Stimulated activated CD8-positive, alpha-beta memory T cell treated with anti-CD3 and anti-CD28 coated beads, Interleukin-15, amount 100 ng/mL, for 4 hours (primary cell): ENCODE data around the gene PRKCE.

ENCODE experiments used
- DNase-seq, 2 donors: peaks; one replicate each; pipeline ENCODE4 v3.0.0-alpha.2; 2020; ENCODE audit warnings: low read depth in 2 of 2

Gene PRKCE

DNA sequence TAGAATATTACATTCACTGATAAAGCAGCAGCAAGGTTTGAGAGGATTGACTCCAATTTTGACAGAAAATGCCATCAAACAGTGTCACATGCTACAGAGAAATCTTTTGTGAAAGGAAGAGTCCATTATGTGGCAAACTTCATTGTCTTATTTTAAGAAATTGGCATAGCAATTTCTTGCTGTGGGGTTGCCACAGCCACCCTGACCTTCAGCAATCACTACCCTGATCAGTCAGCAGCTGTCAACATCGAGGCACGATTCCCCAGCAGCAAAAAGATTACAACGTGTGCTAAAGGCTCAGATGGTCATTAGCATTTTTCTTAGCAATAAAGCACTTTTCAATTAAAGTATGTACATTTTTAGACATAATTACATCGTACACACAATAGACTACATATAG is 74.7 kb downstream of the PRKCE start:
- no peak for DNase-seq

DNA sequence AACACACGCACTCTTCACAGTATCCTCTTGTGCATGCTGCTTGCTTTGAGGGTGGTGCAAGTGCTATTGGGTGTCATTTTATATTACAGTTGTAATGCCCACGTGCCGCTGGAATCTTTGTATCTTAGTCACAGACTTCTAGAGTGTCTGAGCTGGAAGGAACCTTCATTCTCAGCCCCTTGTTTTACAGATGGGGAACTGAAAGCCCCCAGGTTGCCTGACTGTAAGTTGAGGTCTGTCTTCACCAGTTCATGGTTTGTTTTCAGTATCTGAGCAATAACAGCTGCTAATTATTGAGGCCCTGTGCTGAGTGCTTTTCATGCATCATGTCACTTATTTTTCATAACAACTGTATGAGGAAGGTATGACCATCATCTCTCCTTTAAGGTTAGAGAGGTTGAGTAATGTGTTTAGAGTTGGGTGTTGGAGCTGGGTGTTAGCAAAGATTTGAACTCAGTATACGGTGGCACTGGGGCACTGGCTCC is 77.0 kb downstream of the PRKCE start:
- no peak for DNase-seq

DNA sequence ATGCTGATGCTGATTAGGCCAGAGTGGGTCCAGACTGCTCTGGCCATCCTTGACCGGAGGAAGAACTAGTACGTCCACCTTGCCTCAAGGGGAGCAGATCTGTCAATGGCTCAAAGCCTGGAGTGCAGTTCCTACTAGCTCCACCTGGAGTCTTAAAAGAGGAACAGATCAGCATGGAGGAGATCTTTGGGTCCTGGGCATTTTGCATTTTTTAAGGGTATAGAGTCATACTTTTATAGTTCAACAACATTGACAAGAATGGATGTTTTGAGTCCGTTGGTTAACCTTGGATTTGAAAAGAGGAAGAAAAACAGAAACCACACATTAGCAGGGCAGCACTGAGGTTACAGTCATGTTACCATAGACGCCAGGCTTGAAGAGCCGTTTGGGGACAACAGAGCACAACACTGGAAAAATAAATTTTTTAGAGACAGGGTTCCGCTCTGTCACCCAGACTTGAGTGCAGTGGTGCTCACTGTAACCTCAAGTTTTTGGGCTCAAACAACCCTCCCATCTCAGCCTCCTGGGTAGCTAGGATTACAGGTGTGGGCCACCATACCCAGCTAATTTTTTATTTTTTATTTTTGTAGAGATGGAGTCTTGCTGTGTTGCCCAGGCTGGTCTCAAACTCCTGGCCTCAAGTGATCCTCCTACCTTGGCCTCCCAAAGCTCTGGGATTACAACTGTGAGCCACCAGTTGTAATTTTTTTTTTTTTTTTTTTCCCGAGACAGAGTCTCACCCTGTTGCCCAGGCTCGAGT is 78.5 kb downstream of the PRKCE start:
- no peak for DNase-seq

DNA sequence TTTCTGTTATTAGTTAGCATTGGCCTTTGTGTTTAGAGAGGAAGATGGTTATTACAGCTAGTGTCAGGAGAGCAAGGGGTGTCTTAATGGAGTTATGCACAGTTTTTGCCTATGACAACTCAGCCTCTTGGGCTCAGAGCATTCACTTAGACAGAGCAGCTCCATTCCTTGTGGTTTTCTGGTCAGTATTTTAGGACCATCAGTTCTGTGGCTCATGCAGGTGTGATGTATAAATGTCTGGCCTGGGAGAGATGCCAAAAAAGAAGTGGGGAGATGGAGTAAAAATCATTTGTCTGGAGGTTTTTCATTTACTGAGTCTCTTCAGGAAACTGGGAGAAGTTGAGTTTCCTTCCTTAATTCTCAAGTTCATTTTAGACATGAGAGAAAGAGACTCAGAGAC is 79.7 kb downstream of the PRKCE start:
- no peak for DNase-seq

DNA sequence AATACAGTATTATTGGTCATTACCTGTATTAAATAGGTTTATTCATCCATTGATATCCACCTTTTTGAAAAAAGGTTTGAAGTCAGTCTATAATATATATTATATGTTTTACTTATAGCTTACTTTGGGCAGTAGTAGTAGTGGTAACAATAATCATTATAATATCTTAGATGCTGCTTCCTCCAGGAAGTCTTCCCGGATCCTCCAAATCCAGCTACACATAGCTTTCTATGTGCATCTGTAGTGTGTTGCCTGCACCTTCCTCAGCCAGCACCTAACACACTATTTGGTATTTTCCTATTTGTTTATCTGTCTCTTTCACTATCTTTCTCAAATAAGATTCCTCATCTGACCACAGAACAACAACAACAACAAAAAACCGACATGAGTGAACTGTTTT is 81.0 kb downstream of the PRKCE start:
- no peak for DNase-seq

DNA sequence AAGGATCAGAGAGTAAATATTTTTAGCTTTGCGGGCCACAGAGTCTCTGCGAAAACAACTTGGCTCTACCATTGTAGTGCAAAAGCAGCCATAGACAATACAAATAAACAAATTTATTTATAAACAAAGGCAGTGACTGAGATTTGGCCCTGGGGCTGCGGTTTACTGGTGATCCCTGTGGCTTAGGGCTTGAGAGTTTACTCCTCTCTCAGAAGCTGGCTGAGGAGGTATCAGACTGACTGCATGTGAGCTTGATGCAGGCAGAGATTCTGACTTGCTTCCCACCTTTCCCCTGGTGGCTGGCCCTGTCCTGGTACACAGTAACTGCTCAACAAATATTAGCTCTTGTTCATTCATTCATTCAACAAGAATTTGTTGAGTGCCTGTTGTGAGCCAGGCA is 81.5 kb downstream of the PRKCE start:
- DNase-seq, result no peak

DNA sequence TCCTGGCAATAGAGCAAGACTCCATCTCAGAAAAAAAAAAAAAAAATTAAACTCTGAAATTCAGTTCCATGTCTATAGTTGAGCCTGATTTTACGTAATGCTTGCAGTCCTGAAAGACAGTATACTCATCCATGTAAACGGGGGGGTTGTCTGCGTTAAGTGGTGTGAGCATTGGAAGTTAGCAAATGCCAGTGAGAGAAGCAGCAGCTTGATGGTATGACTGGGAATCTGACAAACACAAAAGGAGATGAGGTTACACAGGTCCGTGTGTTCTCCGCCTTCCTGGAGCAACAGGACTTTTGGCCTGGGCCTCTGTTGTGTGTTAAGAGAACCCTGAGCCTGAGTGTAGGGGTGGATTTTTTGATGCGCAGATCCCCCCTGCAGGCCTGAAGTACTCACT is 82.9 kb downstream of the PRKCE start:
- DNase-seq, result no peak

DNA sequence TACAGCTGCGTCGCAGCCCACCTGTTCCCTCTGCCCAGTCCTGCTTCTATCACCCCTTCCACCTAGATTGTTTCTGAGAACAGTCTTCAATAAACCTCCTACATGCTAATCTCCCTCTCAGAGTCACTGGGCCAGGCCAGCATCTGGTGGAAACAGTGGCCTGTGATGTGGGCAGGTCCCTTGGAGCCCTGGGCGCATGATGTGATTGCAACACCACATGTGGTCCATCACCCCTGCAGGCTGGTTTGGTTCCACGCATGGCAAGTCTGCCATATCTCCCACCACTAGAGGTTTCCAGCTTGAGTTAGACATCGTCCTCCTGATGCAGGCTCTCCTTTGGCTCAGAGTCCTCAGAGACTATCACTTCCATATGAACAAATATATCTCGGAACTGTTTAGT is 83.5 kb downstream of the PRKCE start:
- no peak for DNase-seq

DNA sequence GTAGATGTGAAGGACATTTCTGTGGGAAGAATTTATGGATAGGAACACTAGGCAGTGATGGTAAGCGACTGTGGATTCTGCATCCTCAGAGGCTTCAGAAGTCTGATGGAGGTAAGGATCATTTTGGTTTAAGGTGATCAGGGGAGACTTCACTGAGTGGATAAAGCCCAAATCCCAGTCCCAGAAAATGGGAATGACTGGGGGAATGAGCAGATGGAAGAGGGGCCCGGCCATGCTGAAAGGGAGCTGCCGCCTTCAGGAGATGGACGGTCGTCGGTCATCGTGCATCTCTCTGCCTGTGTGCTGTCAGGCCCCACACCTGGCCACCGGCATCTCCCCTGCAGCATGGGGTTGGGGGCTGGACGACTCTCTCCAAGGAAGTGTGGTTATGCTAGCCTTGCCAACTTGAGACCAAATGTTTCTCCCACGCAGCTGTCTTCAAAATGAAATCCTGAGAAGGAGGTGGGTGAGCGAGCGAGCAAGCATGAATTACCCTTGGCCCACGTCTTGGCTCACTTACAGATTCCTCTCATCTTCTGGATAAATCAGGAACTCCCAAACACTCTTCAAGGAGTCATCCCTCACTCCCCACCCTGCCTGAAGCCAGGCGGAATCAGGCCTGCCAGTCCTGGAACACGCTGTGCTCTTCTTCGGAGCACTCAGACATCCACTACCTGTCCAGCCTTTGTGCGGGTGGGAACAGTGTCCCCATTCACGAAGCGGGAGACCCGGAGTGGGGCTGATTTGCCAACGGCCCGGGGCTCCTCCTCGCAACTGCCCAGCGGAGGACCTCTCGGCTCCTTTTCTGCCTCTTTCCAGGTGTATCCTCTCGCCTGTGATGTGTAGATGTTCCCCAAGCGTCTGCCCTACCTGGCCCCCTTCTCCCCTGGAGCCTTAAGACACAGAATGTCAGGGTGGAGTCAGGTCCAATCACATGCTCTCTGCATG is 85.6 kb downstream of the PRKCE start:
- DNase-seq, result no peak

DNA sequence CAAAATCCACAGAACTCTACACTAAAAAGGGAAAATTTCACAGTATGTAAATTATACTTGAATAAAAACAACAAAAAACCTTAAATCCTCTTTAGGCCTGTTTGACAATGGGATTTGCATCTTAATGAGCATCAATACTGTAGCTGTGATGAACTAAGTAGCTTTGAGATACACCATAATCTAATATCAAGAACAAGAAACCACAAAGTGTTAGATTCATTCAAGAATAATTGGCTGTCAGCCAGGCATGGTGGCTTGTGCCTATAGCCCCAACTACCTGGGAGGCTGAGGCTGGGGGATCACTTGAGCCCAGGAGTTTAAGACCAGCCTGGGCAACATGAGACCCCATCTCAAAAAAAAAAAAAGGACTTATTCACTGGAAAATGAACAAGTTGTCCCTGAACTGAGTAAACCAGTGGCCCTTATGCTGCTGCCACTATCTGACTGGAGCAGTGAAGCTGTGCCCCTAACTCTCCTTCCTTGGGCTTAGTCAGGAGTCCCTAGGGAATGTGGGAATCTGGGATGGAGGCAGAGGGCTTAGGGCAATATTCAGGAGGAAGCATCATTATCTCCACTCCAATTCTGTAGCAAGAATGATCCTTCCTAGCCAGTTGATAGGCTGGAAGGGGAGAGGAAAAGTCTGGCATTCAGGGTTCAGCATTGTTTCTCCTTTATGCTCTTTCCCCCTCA is 88.5 kb downstream of the PRKCE start:
- no peak for DNase-seq

DNA sequence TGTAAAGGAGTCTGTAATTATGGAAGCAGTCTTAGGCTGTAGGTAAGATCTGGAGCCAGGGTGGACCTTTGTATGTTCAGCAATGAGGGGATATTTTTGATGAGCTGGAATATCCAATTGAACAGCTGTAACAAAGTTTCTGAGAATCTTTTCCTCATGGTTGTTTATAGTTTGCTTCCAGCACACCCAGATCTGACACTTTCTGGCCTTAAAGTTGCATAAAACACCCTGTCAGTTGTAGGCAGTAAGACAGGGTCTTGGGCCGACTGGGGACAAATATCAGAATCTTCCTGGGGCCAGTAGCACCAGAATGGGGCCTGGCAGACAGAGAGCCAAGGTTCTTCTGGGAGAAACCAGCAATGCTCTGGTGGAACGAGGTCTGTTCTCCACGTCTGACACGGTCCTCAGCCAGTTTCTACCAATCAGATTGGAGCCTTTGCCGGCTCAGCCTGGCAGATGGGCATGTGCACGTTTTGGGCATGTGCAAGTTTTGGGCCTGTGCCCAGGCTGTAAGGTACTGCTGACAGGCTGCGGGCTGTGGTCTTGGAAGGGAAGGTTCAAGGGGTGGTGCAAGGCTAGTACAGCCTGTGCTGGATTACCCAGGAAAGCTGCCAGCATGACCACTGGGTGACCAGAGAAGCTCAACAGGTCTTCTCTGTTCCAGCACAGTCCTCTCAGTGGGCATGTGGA is 89.8 kb downstream of the PRKCE start:
- no peak for DNase-seq

DNA sequence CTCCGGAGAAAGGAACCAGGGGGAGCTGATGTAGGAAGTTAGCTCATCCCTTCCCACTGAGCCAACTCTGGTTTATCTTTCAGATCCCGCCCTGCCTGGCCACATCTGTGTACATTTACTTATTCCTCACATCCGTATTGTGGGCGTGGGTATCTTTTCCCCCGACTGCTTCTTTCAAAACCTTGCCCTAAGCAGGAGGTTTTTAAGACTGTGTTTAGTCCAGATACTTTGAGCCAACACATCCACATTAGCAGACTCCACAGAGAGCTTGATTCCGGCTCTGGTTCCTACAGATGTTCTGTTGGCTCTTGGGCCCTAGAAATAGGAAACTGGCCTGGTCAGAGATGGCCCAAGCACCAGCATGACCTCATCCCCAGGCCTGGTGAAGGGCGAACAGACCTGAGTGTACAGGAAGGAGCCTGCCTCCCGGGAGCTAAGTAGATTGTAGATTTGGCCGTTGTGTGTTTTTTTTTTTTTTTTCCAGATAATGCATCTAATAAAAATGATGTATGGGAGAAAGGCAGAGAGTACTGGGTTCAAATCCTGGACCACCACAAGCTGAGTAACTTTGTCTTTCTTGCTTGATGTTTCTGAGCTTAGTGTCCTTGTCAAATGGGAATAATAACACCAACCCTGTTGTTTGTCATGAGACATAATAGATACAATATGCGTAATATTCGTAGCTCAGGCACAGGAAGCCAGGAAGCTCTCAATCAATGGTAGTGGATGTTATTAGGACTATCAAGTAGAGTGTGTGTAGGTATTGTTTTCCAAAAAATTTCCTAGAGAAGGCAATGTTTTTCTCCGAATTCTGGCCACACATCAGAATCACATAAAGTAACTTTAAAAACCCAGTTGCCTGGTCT is 92.3 kb downstream of the PRKCE start:
- DNase-seq, result no peak

DNA sequence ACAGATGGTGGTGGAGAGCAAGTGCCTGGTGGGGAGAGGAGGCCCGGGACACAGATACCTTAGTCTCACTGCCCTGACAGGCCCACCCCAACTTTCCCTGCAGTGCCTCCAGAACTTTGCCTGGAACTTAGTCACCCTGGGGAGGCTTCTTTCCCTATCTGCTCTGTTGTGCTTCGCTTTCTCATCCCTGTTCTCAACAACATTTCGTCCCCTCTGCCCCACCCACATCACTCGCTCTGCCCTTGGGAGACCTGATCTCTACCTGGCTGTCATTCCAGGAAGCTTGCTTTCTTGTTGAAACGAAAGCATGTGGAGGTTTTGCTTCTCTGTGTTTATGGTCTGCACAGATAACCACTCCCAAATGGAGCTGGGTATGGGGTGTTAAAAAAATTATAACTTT is 93.8 kb downstream of the PRKCE start:
- no peak for DNase-seq

DNA sequence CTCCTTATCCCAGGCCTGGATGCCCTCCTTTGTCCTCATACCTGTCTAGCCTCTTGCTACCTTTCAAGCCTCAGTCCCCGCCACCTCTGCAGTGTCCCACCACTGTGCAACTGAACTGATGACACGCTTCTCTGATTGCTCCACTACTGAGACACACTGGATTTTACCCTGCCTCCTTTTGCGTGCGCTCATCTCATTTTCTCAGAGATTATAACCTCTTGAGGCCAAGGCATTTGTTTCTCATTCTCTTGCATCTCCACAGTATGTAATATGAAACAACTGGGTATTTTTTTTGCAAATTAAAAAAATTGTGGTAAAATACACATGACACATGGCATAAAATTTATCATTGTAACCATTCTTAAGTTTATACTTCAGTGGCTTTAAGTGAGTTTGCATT is 95.4 kb downstream of the PRKCE start:
- DNase-seq, result no peak

DNA sequence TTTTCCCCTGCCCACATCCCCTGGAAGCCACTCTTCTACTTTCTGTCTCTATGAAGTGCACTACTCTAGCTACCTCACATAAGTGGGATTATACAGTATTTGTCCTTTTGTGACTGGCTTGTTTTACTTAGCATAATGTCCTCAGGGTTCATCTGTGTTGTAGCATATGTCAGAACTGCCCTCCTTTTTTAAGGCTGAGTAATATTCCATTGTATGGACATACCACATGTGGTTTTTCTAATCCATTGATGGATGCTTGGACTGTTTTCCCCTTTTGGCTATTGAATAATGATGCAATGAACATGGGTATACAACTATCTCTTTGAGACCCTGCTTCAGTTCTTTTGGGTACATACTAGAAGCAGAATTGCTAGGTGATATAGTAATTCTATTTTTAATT is 95.9 kb downstream of the PRKCE start:
- DNase-seq, result no peak

DNA sequence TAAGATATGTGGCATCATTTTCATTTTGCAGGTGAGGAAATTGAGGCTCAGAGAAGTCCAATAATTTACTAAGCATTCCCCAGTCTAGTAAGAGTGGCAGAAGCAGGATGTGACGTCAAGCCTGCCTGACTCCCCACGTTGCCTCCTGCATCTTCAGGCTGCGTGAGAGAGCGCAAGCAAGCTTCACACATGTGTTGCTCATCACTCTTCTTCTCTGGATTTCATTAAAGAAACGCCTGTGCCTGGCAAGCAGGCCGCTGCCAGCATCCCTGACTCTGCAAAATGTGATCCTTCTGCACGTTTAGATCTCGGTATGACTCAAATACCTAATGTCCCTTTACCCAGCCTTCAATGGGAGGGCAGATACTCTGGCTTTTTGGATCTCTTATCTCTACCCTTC is 96.8 kb downstream of the PRKCE start:
- no peak for DNase-seq

DNA sequence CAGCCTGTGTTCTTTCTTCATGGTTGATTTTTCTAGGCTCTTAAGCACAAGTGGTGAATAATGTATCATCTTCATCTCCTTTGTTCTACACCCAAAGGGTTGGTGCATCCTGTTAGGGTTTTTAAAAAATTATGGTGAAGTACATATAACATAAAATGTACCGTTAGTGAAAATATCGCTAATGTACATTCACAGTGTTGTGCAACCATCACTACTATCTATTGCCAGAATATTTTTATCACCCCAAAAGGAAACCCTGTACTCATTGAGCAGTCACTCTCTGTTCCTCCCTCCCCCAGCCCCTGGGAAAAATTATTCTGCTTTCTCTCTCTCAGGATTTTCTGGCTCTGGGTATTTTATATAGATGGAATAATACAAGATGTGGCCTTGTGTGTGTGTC is 98.5 kb downstream of the PRKCE start:
- DNase-seq, result no peak

DNA sequence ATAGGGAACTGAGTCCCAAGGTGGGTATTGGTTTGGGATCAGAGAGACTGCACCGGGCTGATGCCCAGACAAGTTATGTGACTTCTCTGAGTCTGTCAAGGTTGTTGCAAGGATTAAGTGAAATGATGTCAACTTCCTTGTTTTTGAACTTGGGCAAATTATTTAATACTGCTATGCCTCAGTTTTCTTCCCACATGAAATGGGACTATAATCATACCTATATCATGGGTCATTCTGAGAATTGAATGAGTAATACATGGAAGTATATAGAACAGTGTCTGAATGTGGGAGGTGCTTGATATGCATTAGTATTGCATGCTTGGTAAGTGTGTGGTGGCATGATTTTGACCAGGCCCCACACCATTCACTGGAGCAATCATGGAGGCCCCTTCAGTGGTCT is 99.0 kb downstream of the PRKCE start:
- DNase-seq, result no peak

DNA sequence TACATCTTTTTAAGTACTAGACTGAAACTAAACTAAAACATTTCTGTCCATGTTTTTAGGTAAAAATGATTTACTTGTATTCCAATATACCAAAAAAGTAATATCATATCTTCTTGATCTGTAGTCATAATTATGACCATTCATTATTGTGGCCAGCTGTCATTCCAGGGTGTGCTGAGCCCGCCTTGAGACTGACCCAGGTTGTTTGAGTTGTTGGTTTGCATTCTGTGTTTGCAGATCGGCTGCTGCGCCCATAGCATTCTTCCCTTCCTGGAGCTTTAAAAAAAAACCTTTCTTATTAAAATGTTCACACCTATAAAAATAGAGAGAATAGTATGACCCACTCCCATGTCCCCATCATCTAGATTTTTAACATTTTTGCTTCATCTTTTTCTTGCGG is 101.9 kb downstream of the PRKCE start:
- no peak for DNase-seq

DNA sequence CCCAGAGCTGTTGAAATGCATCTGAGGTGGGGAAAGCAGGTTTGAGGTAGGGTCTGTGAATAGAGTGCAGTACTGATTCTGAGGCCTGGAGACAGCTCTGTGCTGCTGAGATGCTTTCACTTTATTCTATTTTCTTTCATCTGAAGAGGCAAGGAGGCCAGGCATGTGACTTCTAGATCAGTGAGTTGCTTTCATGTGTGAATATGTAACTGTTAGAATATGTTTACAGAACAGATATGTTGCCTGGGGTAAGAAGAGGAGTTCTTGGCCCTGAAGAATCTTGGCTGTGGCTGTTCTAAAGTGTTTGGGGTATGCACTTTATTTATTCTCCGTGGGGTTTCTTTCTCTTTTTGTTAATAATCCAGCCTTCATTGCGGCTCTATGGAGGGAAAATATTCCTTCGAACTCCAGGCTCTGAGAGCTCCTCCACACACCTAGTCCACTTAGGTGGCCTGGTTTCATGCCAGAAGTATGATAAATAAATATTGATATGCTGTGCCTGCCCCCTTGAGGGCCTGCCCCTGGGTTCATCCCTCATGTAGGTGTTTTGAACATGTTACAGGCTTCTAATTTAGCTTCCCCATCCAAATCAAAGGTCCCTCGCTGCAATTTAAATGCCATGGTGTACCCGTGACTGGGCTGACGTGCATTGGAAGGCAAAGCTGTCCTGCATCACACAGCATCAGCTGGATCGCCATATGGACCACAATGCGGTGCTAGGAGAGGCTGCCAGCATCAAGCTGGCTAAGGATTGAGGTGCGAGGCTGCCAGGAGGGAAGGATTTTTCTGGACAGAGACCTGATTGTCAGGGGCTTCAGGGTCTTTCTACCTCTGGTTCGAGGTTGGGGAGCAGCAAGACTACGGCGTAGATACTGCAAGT is 102.9 kb downstream of the PRKCE start:
- DNase-seq, result no peak
